SK-N-SH treated with all-trans-retinoic acid at 6 μM for 48 hours (cell line): ENCODE results near the gene SMG5.

Experiments
- BACH2 ChIP-seq: fragments of 250-450 bp; sonication (Bioruptor Pico); IDR thresholded peaks from 2 replicates; pipeline ENCODE4 v1.9.0; 2021; ENCODE audit warnings: mild to moderate bottlenecking, borderline replicate concordance
- CREB5 ChIP-seq: fragments of 250-450 bp; sonication (Bioruptor Pico); IDR thresholded peaks from 2 replicates; pipeline ENCODE4 v1.5.1; 2020; ENCODE audit warnings: low read depth, mild to moderate bottlenecking, moderate library complexity
- GLIS3 ChIP-seq: fragments of 250-450 bp; sonication (Bioruptor Pico); IDR thresholded peaks from 2 replicates; pipeline ENCODE4 v1.5.0; 2020; ENCODE audit warnings: mild to moderate bottlenecking, moderate library complexity
- ISL1 ChIP-seq: fragments of 250-450 bp; sonication (Bioruptor Pico); IDR thresholded peaks from 2 replicates; pipeline ENCODE4 v2.1.2; 2022; ENCODE audit warnings: mild to moderate bottlenecking, moderate library complexity
- OSR1 ChIP-seq: fragments of 250-450 bp; sonication (Bioruptor Pico); IDR thresholded peaks from 2 replicates; pipeline ENCODE4 v1.8.0; 2022; ENCODE audit warnings: moderate library complexity, mild to moderate bottlenecking, inconsistent platforms
- PATZ1 ChIP-seq: fragments of 250-450 bp; sonication (Bioruptor Pico); IDR thresholded peaks from 2 replicates; pipeline ENCODE4 v1.8.0; 2020; ENCODE audit warnings: mild to moderate bottlenecking, moderate library complexity, borderline replicate concordance
- RARB ChIP-seq: fragments of 250-450 bp; sonication (Bioruptor Pico); IDR thresholded peaks from 2 replicates; pipeline ENCODE4 v1.8.0; 2021; ENCODE audit warnings: mild to moderate bottlenecking, moderate library complexity
- TCF4 ChIP-seq: fragments of 250-450 bp; sonication (Bioruptor Pico); IDR thresholded peaks from 2 replicates; pipeline ENCODE4 v1.8.0; 2021; ENCODE audit warnings: mild to moderate bottlenecking, moderate library complexity, borderline replicate concordance
- ZC3H10 ChIP-seq: fragments of 250-450 bp; sonication (Bioruptor Pico); IDR thresholded peaks from 2 replicates; pipeline ENCODE4 v1.5.1; 2021; ENCODE audit warnings: mild to moderate bottlenecking, moderate library complexity
- ZFP3 ChIP-seq: fragments of 250-450 bp; sonication (Bioruptor Pico); IDR thresholded peaks from 2 replicates; pipeline ENCODE4 v1.5.0; 2020; ENCODE audit warnings: mild to moderate bottlenecking, moderate library complexity
- ZFP30 ChIP-seq: fragments of 450-650 bp; formaldehyde crosslinking; IDR thresholded peaks from 2 replicates; pipeline ENCODE4 v1.5.0; 2022; ENCODE audit warnings: mild to moderate bottlenecking, moderate library complexity
- ZNF70 ChIP-seq: fragments of 450-650 bp; formaldehyde crosslinking; IDR thresholded peaks from 2 replicates; pipeline ENCODE4 v1.5.0; 2020; ENCODE audit warnings: mild to moderate bottlenecking, moderate library complexity
- TF ChIP-seq, protein P1 (sequence below): fragments of 250-450 bp; sonication (Bioruptor Pico); IDR thresholded peaks from 2 replicates; pipeline ENCODE4 v1.5.0; 2020; ENCODE audit warnings: mild to moderate bottlenecking, moderate library complexity

GRCh38 chr1:156232201-156232894 is 50.3 kb downstream of the SMG5 start:
- TF ChIP-seq ZFP30 (CRISPR knock-in tag) (no peak), CREB5 (CRISPR knock-in tag) (no peak), RARB (no peak), OSR1 (no peak), ZFP3 (CRISPR knock-in tag) (no peak), ZNF70 (CRISPR knock-in tag) (no peak), ZC3H10 (CRISPR knock-in tag) (no peak), TCF4 (CRISPR knock-in tag) (no peak), BACH2 (CRISPR knock-in tag) (no peak), ISL1 (CRISPR knock-in tag) (no peak), PATZ1 (CRISPR knock-in tag) (no peak), GLIS3 (no peak)
- TF ChIP-seq, protein P1, sequence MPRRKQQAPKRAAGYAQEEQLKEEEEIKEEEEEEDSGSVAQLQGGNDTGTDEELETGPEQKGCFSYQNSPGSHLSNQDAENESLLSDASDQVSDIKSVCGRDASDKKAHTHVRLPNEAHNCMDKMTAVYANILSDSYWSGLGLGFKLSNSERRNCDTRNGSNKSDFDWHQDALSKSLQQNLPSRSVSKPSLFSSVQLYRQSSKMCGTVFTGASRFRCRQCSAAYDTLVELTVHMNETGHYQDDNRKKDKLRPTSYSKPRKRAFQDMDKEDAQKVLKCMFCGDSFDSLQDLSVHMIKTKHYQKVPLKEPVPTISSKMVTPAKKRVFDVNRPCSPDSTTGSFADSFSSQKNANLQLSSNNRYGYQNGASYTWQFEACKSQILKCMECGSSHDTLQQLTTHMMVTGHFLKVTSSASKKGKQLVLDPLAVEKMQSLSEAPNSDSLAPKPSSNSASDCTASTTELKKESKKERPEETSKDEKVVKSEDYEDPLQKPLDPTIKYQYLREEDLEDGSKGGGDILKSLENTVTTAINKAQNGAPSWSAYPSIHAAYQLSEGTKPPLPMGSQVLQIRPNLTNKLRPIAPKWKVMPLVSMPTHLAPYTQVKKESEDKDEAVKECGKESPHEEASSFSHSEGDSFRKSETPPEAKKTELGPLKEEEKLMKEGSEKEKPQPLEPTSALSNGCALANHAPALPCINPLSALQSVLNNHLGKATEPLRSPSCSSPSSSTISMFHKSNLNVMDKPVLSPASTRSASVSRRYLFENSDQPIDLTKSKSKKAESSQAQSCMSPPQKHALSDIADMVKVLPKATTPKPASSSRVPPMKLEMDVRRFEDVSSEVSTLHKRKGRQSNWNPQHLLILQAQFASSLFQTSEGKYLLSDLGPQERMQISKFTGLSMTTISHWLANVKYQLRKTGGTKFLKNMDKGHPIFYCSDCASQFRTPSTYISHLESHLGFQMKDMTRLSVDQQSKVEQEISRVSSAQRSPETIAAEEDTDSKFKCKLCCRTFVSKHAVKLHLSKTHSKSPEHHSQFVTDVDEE, result no peak
